Spleen (tissue), 11 donors: ENCODE data around the gene MEOX2. TPM values are rescaled to one million over a fixed set of nuclear protein-coding genes. Genes with fewer than 3 reads are reported as not detected.

Experiments
- DNase-seq: peaks from one replicate; pipeline ENCODE4 v3.0.0-alpha.2; 2020
- H3K27ac ChIP-seq, 8 donors: fragments of 200-600 bp; sonication (generic) in 7 of 8; 1 replicate in 4 of 8; 2 replicates in 4 of 8; pipeline versions ENCODE4 v1.5.0 to v1.8.0; 2016 to 2021; ENCODE audit warnings: inconsistent platforms in 4 of 8, mild to moderate bottlenecking in 4 of 8, moderate library complexity in 1 of 8
- H3K27me3 ChIP-seq, 7 donors: fragments of 200-600 bp; sonication (generic) in 6 of 7; replicated peaks in 1 of 7; 1 replicate in 4 of 7; 2 replicates in 3 of 7; pipeline versions ENCODE4 v1.5.0 to v1.8.0; 2016 to 2021; ENCODE audit warnings: inconsistent platforms in 3 of 7, mild to moderate bottlenecking in 1 of 7
- H3K36me3 ChIP-seq, 6 donors: fragments of 200-600 bp; sonication (generic) in 5 of 6; 1 replicate in 4 of 6; 2 replicates in 2 of 6; pipeline versions ENCODE4 v1.5.0 to v1.8.0; 2016 to 2021; ENCODE audit warnings: inconsistent platforms in 2 of 6
- H3K4me1 ChIP-seq, 6 donors: fragments of 200-600 bp; sonication (generic) in 5 of 6; 1 replicate in 3 of 6; 2 replicates in 3 of 6; pipeline versions ENCODE4 v1.5.0 to v1.8.0; 2016 to 2021; ENCODE audit warnings: inconsistent platforms in 3 of 6
- H3K4me3 ChIP-seq, 8 donors: fragments of 200-600 bp; sonication (generic) in 7 of 8; 1 replicate in 4 of 8; 2 replicates in 4 of 8; pipeline versions ENCODE4 v1.5.0 to v1.8.0; 2016 to 2021; ENCODE audit warnings: inconsistent platforms in 4 of 8, mild to moderate bottlenecking in 4 of 8, moderate library complexity in 2 of 8
- H3K9me3 ChIP-seq, 8 donors: fragments of 200-600 bp; sonication (generic) in 7 of 8; 1 replicate in 4 of 8; 2 replicates in 4 of 8; pipeline versions ENCODE4 v1.5.0 to v1.8.0; 2016 to 2021; ENCODE audit warnings: inconsistent platforms in 4 of 8
- CTCF ChIP-seq, 11 experiments: fragments of 200-600 bp in 7 of 11; fragments of 450-650 bp in 4 of 11; sonication (generic) in 4 of 11; IDR thresholded peaks in 8 of 11; conservative IDR thresholded peaks in 3 of 11; 1 replicate in 7 of 11; 2 replicates in 4 of 11; pipeline versions ENCODE4 v1.4.0 to v1.8.0; 2016 to 2021; ENCODE audit warnings: antibody characterized with exemption in 11 of 11, inconsistent platforms in 4 of 11, mild to moderate bottlenecking in 1 of 11
- POLR2A ChIP-seq, 3 donors: fragments of 450-650 bp; IDR thresholded peaks; one replicate each; pipeline ENCODE4 v1.5.1; 2017; ENCODE audit warnings: antibody characterized with exemption in 3 of 3, mild to moderate bottlenecking in 1 of 3
- POLR2AphosphoS5 ChIP-seq, 3 donors: sonication (generic); formaldehyde crosslinking; IDR thresholded peaks; one replicate each; pipeline ENCODE4 v1.5.1; 2017; ENCODE audit warnings: antibody characterized with exemption in 3 of 3
- WGBS, 5 donors: extraction: QIAGEN DNeasy Blood & Tissue Kit in 3 of 5; methylation state at CpG; one replicate each; pipeline versions ENCODE4 v1.1.5 to v1.1.7; 2013 to 2018; 5-methylcytosine and 5-hydroxymethylcytosine counted together
- intact Hi-C: fragments of 100-400 bp; cut with DNase I; formaldehyde crosslinking; loops from one replicate; pipeline ENCODE4 v1.15.0; 2023; ENCODE audit warnings: low total_unique reads
- polyA plus RNA-seq, 3 donors: library from polyadenylated mRNA; stranded (reverse); fragments of 200-250 nt; gene quantifications; one replicate each; pipeline ENCODE4 v1.2.1, GENCODE V29; 2013
- total RNA-seq, 7 donors: library from RNA; depleted of rRNA in 3 of 7; stranded (reverse); fragments of >200 nt in 3 of 7; fragmentation: NEBNext Ultra II Directional in 4 of 7; extraction: Animal tissue kit (Norgen Biotek cat#: 25700) in 4 of 7; gene quantifications; one replicate each; pipeline versions ENCODE4 v1.1.0 to v1.2.1, GENCODE V29; 2016 to 2021
- donor health status: healthy with polysubstance abuse.
- donor health status: DM: no; HTN: no; CAD: no; lungs with moderate emphysema.
- donor health status: DM: no; HTN: no; CAD: no.
- donor health status: Bipolar disorder and iron deficiency.
- donor health status: healthy.
- donor health status: DM: no; HTN: no; CAD: no.
- donor health status: DM: yes; HTN: yes; CAD: no.

Gene MEOX2
- total and polyA plus RNA-seq, 10 donors: 0.24 to 1.2 (median 0.64) TPM; not detected in 1

DNA sequence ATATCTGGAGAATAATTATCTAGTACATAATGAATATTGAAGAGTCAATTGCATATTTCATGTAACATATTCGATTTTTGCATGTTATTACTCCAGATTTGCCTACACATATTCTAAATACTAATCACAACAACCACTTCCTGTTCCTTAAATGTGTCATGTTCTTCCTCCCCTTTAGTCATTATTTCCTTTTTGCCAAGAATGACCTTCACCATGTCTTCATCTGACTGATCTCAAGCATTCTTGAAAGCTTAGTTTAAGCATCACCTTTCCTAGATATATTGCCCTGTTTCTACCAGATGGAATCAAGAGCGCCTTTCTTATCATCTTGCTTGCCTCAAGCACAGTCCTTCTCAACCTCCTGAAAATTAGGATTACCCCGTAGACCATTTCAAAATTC, 23.5 kb upstream of the MEOX2 start:
- TF ChIP-seq POLR2A (IDR thresholded peaks at IDR 0.05) (no peak), POLR2AphosphoS5 (IDR thresholded peaks at IDR 0.05) (no peak), CTCF (IDR thresholded peaks at IDR 0.05 in 8 of 11, conservative IDR thresholded peaks at IDR 0.05 in 3 of 11) (no peak)
- H3K9me3 ChIP-seq: no peaks in the 10 kb centered on the region
- no peaks in the 10 kb centered on the region for H3K27me3 ChIP-seq
- no peak overlapping the region for H3K27ac ChIP-seq
- DNase-seq: no peak
- intact Hi-C loops: no loop called here
- no peaks in the 10 kb centered on the region for H3K36me3 ChIP-seq
- no peaks in the 10 kb centered on the region for H3K4me1 ChIP-seq
- H3K4me3 ChIP-seq: no peak overlapping the region
- WGBS, 5 donors: 70 to 80% (median 72%) methylated on average over 3 of the region's 3 CpGs

- H3K27me3 ChIP-seq: no peaks in the 10 kb centered on the region
- H3K36me3 ChIP-seq: no peaks in the 10 kb centered on the region
- no peak for DNase-seq
- no peaks in the 10 kb centered on the region for H3K4me1 ChIP-seq
- WGBS, 5 donors: 33 to 74% (median 72%) methylated on average over 1 of the region's 1 CpG
- H3K9me3 ChIP-seq: no peaks in the 10 kb centered on the region
- H3K27ac ChIP-seq: no peak overlapping the region
- TF ChIP-seq CTCF (IDR thresholded peaks at IDR 0.05 in 8 of 11, conservative IDR thresholded peaks at IDR 0.05 in 3 of 11) (no peak), POLR2A (IDR thresholded peaks at IDR 0.05) (no peak), POLR2AphosphoS5 (IDR thresholded peaks at IDR 0.05) (no peak)
- no peak overlapping the region for H3K4me3 ChIP-seq
- intact Hi-C loops: no loop called here
Measured at GRCh38 chr7:15707570-15707969, 21.1 kb upstream of the MEOX2 start.

DNA sequence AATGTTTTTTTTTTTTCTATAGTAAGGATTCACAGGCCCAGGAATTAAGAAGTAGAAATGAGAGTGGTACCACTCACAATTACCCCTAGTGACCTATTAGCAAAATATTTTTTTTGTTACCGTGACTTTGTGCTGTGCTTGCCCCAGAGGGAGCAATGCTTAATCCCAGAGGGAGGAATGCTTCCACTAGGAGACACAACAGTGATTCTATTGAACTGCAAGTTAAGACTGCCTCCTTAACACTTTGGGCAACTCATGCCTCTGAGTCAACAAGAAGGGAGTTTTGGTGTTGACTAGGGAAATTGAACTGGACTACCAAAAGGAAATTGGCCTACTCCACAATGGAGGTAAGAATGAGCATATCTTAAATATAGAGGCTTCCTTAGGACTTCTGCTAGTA, 17.2 kb upstream of the MEOX2 start:
- H3K4me1 ChIP-seq: no peaks in the 10 kb centered on the region
- no peak overlapping the region for H3K27ac ChIP-seq
- WGBS, 5 donors: 85 to 100% (median 93%) methylated on average over 1 of the region's 1 CpG
- H3K36me3 ChIP-seq: no peaks in the 10 kb centered on the region
- no peak for DNase-seq
- no peaks in the 10 kb centered on the region for H3K27me3 ChIP-seq
- no peak overlapping the region for H3K4me3 ChIP-seq
- no peak for TF ChIP-seq POLR2AphosphoS5 (IDR thresholded peaks at IDR 0.05)
- no peak for TF ChIP-seq POLR2A (IDR thresholded peaks at IDR 0.05)
- TF ChIP-seq CTCF (IDR thresholded peaks at IDR 0.05 in 8 of 11, conservative IDR thresholded peaks at IDR 0.05 in 3 of 11): no peak
- peaks cover 0 to 3% (median 0%) of the 10 kb centered on the region in 8 donors for H3K9me3 ChIP-seq
- intact Hi-C loops: no loop called here

GRCh38 chr7:15692501-15693020, 6.1 kb upstream of the MEOX2 start:
- TF ChIP-seq POLR2AphosphoS5 (IDR thresholded peaks at IDR 0.05) (no peak), CTCF (IDR thresholded peaks at IDR 0.05 in 8 of 11, conservative IDR thresholded peaks at IDR 0.05 in 3 of 11) (no peak), POLR2A (IDR thresholded peaks at IDR 0.05) (no peak)
- 77 to 94% (median 84%) methylated on average over 5 of the region's 5 CpGs for whole genome bisulfite sequencing, 5 donors
- Histone ChIP-seq H3K4me1 (peaks cover 0 to under 1% (median 0%) of the 10 kb centered on the region in 6 donors), H3K4me3 (no peak overlapping the region), H3K27me3 (peaks cover 0 to 29% (median 14%) of the 10 kb centered on the region in 7 donors), H3K36me3 (no peaks in the 10 kb centered on the region), H3K27ac (no peak overlapping the region), H3K9me3 (no peaks in the 10 kb centered on the region)
- DNase-seq: no peak
- intact Hi-C loops: no loop called here
